ENCODE measurements around the gene CFAP69.

DNA sequence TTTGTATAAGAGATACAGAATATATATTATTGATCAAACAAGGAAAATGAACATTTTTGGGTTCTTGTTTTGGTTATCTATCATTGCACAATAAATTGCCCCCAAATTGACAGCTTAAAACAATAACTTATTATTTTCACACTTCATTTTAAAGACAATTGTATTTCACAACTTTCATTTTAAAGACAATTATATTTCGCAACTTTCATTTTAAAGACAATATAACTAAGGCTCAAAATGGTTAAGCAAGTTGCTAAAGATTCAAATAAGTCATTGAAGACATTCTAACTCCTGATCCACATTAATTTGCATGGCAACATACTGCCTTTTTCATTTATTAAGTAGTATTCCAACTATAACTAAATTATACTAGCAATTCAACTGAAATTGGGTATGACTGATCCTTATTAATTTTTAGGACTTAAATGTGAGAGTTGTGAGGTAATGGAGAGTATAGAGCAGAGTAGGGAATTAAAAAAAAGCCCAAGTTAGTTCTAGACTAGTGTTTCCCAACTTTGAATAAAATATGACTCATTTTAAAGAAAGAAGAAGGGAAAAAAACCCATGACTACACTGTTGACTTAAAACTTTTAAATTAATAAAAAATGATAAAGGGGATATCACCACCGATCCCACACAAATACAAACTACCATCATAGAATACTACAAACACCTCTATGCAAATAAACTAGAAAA, 43.3 kb upstream of the CFAP69 start:
- TF ChIP-seq, protein P1, sequence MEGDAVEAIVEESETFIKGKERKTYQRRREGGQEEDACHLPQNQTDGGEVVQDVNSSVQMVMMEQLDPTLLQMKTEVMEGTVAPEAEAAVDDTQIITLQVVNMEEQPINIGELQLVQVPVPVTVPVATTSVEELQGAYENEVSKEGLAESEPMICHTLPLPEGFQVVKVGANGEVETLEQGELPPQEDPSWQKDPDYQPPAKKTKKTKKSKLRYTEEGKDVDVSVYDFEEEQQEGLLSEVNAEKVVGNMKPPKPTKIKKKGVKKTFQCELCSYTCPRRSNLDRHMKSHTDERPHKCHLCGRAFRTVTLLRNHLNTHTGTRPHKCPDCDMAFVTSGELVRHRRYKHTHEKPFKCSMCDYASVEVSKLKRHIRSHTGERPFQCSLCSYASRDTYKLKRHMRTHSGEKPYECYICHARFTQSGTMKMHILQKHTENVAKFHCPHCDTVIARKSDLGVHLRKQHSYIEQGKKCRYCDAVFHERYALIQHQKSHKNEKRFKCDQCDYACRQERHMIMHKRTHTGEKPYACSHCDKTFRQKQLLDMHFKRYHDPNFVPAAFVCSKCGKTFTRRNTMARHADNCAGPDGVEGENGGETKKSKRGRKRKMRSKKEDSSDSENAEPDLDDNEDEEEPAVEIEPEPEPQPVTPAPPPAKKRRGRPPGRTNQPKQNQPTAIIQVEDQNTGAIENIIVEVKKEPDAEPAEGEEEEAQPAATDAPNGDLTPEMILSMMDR (conservative IDR thresholded peaks at IDR 0.05; ENCODE audit: low read depth in 2 of 2), result no peak
- no peak for TF ChIP-seq JUNB (IDR thresholded peaks at IDR 0.05; ENCODE audit: unreplicated experiment)
- TF ChIP-seq CREB1 (CRISPR knock-in tag; IDR thresholded peaks at IDR 0.05; ENCODE audit: low read depth), result no peak
- TF ChIP-seq REST (IDR thresholded peaks at IDR 0.05; ENCODE audit: unreplicated experiment), result no peak
- no peak for TF ChIP-seq EZH2phosphoT487 (IDR thresholded peaks at IDR 0.05; ENCODE audit: unreplicated experiment)
- no peak for TF ChIP-seq STAT1 (IDR thresholded peaks at IDR 0.05; ENCODE audit: unreplicated experiment)
- no peak for TF ChIP-seq EZH2 (IDR thresholded peaks at IDR 0.05; ENCODE audit: low read depth, unreplicated experiment)
- no peak for TF ChIP-seq POLR2AphosphoS5 (IDR thresholded peaks at IDR 0.05; ENCODE audit: low read depth)
- TF ChIP-seq, protein P2, sequence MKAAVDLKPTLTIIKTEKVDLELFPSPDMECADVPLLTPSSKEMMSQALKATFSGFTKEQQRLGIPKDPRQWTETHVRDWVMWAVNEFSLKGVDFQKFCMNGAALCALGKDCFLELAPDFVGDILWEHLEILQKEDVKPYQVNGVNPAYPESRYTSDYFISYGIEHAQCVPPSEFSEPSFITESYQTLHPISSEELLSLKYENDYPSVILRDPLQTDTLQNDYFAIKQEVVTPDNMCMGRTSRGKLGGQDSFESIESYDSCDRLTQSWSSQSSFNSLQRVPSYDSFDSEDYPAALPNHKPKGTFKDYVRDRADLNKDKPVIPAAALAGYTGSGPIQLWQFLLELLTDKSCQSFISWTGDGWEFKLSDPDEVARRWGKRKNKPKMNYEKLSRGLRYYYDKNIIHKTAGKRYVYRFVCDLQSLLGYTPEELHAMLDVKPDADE (IDR thresholded peaks at IDR 0.05), result no peak
- no peak for TF ChIP-seq ZNF462 (CRISPR knock-in tag; IDR thresholded peaks at IDR 0.05)

Data from GM23338 (cell line).